CD4-positive, alpha-beta T cell treated with Interleukin-10 for 1 hour (primary cell): Measurements from ENCODE around the gene SSB.
"Not testable (repeated sequence)": the region's sequence is repeated elsewhere in the genome, so short reads cannot be mapped to it uniquely, and the experiment has no call there.

Experiments used
- DNase-seq: peaks from one replicate; pipeline ENCODE4 v3.0.0-alpha.2; 2020

Gene SSB

GRCh38 chr2:169838743-169839489 lies 40.2 kb downstream of the SSB start:
- no peak for DNase-seq

- DNase-seq = no peak
Measured at GRCh38 chr2:169839954-169840746, 41.5 kb downstream of the SSB start.

- no peak for DNase-seq
Measured at GRCh38 chr2:169840747-169841142, 42.1 kb downstream of the SSB start.

GRCh38 chr2:169841625-169842024 lies 43.0 kb downstream of the SSB start:
- not testable (repeated sequence) for DNase-seq

- no peak for DNase-seq
Measured at GRCh38 chr2:169845016-169845415, 46.3 kb downstream of the SSB start.

GRCh38 chr2:169848959-169849693 lies 50.5 kb downstream of the SSB start:
- DNase-seq = not testable (repeated sequence)

- DNase-seq = no peak
Measured at GRCh38 chr2:169849710-169850109, 51.0 kb downstream of the SSB start.

- no peak for DNase-seq
Measured at GRCh38 chr2:169853041-169853668, 54.5 kb downstream of the SSB start.

- DNase-seq = not testable (repeated sequence)
Measured at GRCh38 chr2:169855281-169856258, 56.9 kb downstream of the SSB start.

- no peak for DNase-seq
Measured at GRCh38 chr2:169859423-169859822, 60.8 kb downstream of the SSB start.

GRCh38 chr2:169860149-169860548 lies 61.5 kb downstream of the SSB start:
- no peak for DNase-seq
